Epithelial cell of esophagus (primary cell): ENCODE results near the gene PGGT1B.

Source experiments
- DNase-seq: peaks from one replicate; pipeline ENCODE4 v3.0.0; 2010; ENCODE audit warnings: low read depth
- H3K4me3 ChIP-seq: 2 replicates; pipeline ENCODE4 v1.5.1; 2011; ENCODE audit warnings: mild to moderate bottlenecking, low read length, control low read depth
- TF ChIP-seq, protein P1 (sequence below): IDR thresholded peaks from 2 replicates; pipeline ENCODE4 v1.5.1; 2011; ENCODE audit warnings: low read depth, mild to moderate bottlenecking, low read length, control low read depth, inconsistent platforms; ENCODE audit not compliant: insufficient read depth; ENCODE audit errors: missing control alignments

PGGT1B gene

DNA sequence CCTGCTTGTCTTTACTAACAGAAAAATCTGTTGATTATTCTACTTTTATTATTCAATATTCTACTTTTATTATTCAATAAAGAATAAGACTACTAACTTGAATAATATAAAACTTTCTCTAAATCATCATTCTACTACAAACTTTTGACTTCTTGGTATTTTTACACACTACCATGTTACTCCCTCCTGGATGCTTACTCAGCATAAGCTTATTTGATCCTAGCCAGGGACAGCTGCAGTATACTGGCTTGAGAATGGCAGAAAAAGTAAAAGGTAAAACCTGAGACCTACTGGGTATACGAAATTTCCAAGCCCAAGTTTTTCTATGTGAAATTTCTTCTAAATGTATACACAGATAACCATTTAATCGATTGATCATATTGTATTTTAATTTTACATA, 26.1 kb downstream of the PGGT1B start:
- DNase-seq = no peak
- TF ChIP-seq, protein P1, sequence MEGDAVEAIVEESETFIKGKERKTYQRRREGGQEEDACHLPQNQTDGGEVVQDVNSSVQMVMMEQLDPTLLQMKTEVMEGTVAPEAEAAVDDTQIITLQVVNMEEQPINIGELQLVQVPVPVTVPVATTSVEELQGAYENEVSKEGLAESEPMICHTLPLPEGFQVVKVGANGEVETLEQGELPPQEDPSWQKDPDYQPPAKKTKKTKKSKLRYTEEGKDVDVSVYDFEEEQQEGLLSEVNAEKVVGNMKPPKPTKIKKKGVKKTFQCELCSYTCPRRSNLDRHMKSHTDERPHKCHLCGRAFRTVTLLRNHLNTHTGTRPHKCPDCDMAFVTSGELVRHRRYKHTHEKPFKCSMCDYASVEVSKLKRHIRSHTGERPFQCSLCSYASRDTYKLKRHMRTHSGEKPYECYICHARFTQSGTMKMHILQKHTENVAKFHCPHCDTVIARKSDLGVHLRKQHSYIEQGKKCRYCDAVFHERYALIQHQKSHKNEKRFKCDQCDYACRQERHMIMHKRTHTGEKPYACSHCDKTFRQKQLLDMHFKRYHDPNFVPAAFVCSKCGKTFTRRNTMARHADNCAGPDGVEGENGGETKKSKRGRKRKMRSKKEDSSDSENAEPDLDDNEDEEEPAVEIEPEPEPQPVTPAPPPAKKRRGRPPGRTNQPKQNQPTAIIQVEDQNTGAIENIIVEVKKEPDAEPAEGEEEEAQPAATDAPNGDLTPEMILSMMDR = no peak

DNA sequence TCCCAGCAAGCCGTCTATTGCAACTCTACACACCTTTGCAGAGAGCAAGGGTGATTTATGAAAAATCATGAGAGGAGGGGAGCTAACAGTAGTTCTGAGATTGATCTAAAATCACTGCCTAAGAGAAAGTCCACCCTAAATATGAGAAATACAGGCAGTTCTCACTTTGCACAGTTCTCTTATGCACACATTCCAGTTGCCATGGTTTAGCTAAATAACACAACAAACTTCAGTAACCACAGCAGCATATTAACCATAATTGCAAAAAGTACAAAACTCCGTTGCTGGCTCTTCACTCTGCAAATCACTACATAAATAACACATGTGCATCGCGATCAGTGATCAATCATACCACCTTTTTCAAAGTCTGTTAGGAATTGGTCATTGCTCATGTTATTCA, 31.1 kb downstream of the PGGT1B start:
- TF ChIP-seq, protein P1 = no peak
- no peak overlapping the region for H3K4me3 ChIP-seq
- no peak for DNase-seq

More for the DNA sequence above, 26.1 kb downstream of the PGGT1B start:
- no peak overlapping the region for H3K4me3 ChIP-seq

DNA sequence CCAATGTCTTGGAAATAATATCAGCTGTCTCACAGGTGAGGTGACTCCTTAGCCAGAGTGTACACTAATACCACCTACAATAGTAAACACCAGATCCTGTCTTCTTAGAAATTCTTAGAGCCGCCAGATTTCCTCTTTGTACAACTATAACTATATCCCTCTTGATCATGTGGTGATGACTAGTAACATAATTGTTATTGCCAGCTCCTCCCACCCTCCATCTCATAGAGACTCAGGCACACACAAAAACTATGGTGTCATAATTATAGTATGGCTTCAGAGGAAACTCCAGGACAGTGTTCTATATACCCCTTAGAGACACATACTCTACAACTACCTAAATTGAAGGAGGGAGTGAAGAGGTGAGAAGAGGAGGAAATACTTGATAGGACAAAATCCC, 33.1 kb downstream of the PGGT1B start:
- TF ChIP-seq, protein P1 = no peak
- no peak overlapping the region for H3K4me3 ChIP-seq
- DNase-seq = no peak

DNA sequence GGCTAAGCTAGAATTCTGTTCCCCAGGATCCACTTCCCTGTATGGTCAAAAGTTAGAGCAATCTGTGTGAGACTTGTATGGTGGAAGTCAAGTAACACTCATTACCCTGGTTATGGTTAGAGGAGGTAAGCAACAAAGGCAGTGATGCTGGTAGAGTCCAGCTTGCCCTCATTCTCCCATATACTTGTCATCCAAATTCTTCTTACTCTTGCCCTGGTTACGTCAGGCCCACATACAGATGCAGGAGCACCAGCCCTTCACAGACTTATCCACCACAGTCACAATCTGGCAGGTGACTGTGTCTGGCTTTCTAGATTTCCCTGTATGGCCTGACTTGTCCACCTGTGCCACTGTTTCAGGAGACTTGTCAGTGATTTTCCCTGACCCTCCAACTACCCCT, 35.4 kb downstream of the PGGT1B start:
- no peak for DNase-seq
- no peak overlapping the region for H3K4me3 ChIP-seq
- TF ChIP-seq, protein P1 = no peak

DNA sequence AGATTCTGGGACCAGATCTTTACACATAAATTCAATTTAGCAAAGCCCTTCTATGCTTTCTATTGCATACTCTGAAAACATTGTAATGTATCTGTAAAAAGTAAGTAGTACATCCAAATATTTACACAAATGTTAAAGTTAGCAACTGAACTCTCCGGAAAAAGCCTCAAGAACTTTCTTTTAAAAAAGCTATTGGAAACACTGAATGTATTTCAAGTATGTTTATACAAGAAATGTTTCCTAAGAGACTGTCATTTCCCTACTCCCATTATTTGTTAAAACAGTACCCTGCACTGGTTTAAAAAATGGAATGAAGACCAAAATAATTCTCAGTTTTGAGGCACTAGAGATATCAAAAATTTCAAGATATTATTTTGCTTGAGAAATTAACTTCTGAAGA, 48.1 kb downstream of the PGGT1B start:
- no peak for DNase-seq
- TF ChIP-seq, protein P1 = no peak
- H3K4me3 ChIP-seq = no peak overlapping the region

DNA sequence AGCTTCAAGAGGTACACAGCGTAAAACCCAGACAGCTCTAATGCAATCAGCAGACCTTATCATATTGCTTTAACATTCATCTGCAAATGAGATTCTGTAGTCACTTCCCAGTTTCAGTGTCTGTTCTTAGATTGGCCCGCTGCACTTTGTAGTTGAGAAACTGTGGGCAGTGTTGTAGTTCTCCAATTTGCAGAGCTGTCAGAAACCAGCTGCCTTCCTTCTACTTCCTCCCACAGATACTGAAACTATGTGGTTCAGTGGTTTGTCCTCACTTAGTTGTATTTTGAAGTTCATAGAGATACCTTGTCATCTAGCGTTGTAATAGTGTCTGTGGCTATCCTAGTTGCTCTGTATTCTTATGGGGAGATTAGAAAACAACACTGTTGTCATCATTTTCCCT, 53.4 kb downstream of the PGGT1B start:
- no peak for DNase-seq
- TF ChIP-seq, protein P1 = no peak
- no peak overlapping the region for H3K4me3 ChIP-seq

DNA sequence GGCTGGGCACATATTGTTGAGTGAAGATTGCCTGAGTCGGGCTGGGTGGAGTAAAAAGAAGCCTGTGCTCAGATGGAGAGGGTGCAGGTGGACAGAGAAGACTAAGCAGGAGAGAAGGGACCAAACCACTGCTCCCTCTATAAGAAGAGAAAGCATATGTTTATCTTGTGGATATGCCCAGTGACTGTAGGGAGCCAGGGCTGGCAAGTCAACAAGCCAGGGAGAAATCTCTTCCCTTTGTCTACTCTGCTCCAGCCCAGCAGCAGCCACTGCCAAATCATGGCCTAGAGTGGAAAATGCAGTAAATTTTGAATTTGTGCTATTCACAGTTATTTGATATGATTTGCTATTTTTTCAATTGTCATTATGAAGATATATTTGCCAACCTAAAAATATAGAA, 59.7 kb downstream of the PGGT1B start:
- no peak for DNase-seq
- TF ChIP-seq, protein P1 = no peak
- no peak overlapping the region for H3K4me3 ChIP-seq
